Kidney epithelial cell (primary cell): ENCODE data around the gene SOX9. TPM values are rescaled to one million over a fixed set of nuclear protein-coding genes. Genes with fewer than 3 reads are reported as not detected.
A peak's percentile ranks its signal among the peaks of the same experiment; 100 is the strongest.

Source experiments
- DNase-seq: peaks from one replicate; pipeline ENCODE4 v3.0.0-alpha.2; 2010; ENCODE audit warnings: low read depth
- H3K27me3 ChIP-seq: 2 replicates; pipeline ENCODE4 v1.6.0; 2011; ENCODE audit warnings: low read length; ENCODE audit not compliant: control insufficient read depth, insufficient read depth
- H3K36me3 ChIP-seq: 2 replicates; pipeline ENCODE4 v1.5.1; 2011; ENCODE audit warnings: low read length; ENCODE audit not compliant: control insufficient read depth, insufficient read depth
- H3K4me3 ChIP-seq: 2 replicates; pipeline ENCODE4 v1.5.1; 2011; ENCODE audit warnings: low read depth, mild to moderate bottlenecking, control low read depth, low read length
- CTCF ChIP-seq: IDR thresholded peaks from 2 replicates; pipeline ENCODE4 v1.5.1; 2011; ENCODE audit warnings: mild to moderate bottlenecking, moderate library complexity, low read length, control low read depth, inconsistent platforms; ENCODE audit not compliant: insufficient read depth, poor library complexity, severe bottlenecking
- total RNA-seq: library from RNA; depleted of rRNA; stranded (reverse); fragments of >200 nt; gene quantifications from 2 replicates; pipeline ENCODE4 v1.2.3, GENCODE V29; 2015

SOX9 gene
- total RNA-seq, 1 donor from 2014 or later = 65.9 TPM

GRCh38 chr17:72122765-72123529, 2.1 kb downstream of the SOX9 start:
- Histone ChIP-seq H3K27me3 (peaks cover 5% of the 10 kb centered on the region), H3K36me3 (peaks cover 1% of the 10 kb centered on the region), H3K4me3 (peak overlapping the region; percentile 96)
- no peak for TF ChIP-seq CTCF
- DNase-seq = no peak

- peak overlapping the region; percentile 96 for H3K4me3 ChIP-seq
- no peak for TF ChIP-seq CTCF
- H3K27me3 ChIP-seq = no peaks in the 10 kb centered on the region
- H3K36me3 ChIP-seq = peaks cover 1% of the 10 kb centered on the region
- no peak for DNase-seq
These were observed 3.0 kb downstream of the SOX9 start for GRCh38 chr17:72123530-72124437.

- H3K27me3 ChIP-seq = no peaks in the 10 kb centered on the region
- no peak for TF ChIP-seq CTCF
- H3K36me3 ChIP-seq = peaks cover 1% of the 10 kb centered on the region
- H3K4me3 ChIP-seq = peak overlapping the region; percentile 29
- no peak for DNase-seq
These were observed 3.6 kb downstream of the SOX9 start for GRCh38 chr17:72124438-72124775.

GRCh38 chr17:72125226-72125651, 4.4 kb downstream of the SOX9 start:
- Histone ChIP-seq H3K27me3 (no peaks in the 10 kb centered on the region), H3K36me3 (peaks cover 1% of the 10 kb centered on the region), H3K4me3 (peak overlapping the region; percentile 16)
- TF ChIP-seq CTCF = no peak
- no peak for DNase-seq

GRCh38 chr17:72125742-72126141, 4.9 kb downstream of the SOX9 start:
- no peak for DNase-seq
- TF ChIP-seq CTCF = no peak
- peaks cover 1% of the 10 kb centered on the region for H3K36me3 ChIP-seq
- H3K4me3 ChIP-seq = no peak overlapping the region
- no peaks in the 10 kb centered on the region for H3K27me3 ChIP-seq
